Ovary (tissue), 9 donors: Measurements from ENCODE around the gene CRHR1. TPM values are rescaled to one million over a fixed set of nuclear protein-coding genes. Genes with fewer than 3 reads are reported as not detected.

ENCODE experiments used
- DNase-seq, 5 donors: peaks; one replicate each; pipeline ENCODE4 v3.0.0-alpha.2; 2019 to 2020
- H3K27ac ChIP-seq, 2 donors: fragments of 200-600 bp; one replicate each; pipeline versions ENCODE4 v1.5.1 to v1.8.0; 2019 to 2022
- H3K27me3 ChIP-seq: fragments of 200-600 bp; one replicate; pipeline ENCODE4 v1.8.0; 2022
- H3K36me3 ChIP-seq: fragments of 200-600 bp; sonication (generic); one replicate; pipeline ENCODE4 v1.5.1; 2019
- H3K4me1 ChIP-seq: one replicate; pipeline ENCODE4 v1.8.1; 2013; ENCODE audit warnings: mild to moderate bottlenecking, moderate library complexity; ENCODE audit not compliant: insufficient read depth
- H3K4me3 ChIP-seq: fragments of 200-600 bp; sonication (generic); one replicate; pipeline ENCODE4 v1.5.1; 2017
- H3K9me3 ChIP-seq, 2 donors: fragments of 200-600 bp in 1 of 2; sonication (generic) in 1 of 2; one replicate each; pipeline versions ENCODE4 v1.5.1 to v1.8.1; 2013 to 2019; ENCODE audit warnings: mild to moderate bottlenecking in 1 of 2, moderate library complexity in 1 of 2
- CTCF ChIP-seq, 3 donors: fragments of 450-650 bp in 2 of 3; fragments of 200-600 bp in 1 of 3; IDR thresholded peaks; one replicate each; pipeline versions ENCODE4 v1.5.1 to v1.8.0; 2016 to 2022; ENCODE audit warnings: antibody characterized with exemption in 3 of 3, mild to moderate bottlenecking in 1 of 3
- EP300 ChIP-seq: sonication (generic); formaldehyde crosslinking; IDR thresholded peaks from one replicate; pipeline ENCODE4 v1.6.1; 2017; ENCODE audit warnings: antibody characterized with exemption
- POLR2A ChIP-seq: fragments of 450-650 bp; IDR thresholded peaks from one replicate; pipeline ENCODE4 v1.6.1; 2017; ENCODE audit warnings: antibody characterized with exemption, mild to moderate bottlenecking, moderate library complexity
- WGBS, 3 donors: extraction: QIAGEN DNeasy Blood & Tissue Kit in 1 of 3; methylation state at CpG; one replicate each; pipeline versions ENCODE4 v1.1.5 to v1.1.7; 2013 to 2017; 5-methylcytosine and 5-hydroxymethylcytosine counted together
- intact Hi-C, 4 donors: fragments of 100-400 bp; cut with DNase I; formaldehyde crosslinking; loops; one replicate each; pipeline versions ENCODE4 v1.11.0 to v1.15.1; 2022 to 2023
- polyA plus RNA-seq, 2 donors: library from polyadenylated mRNA; stranded (reverse); fragments of 200-250 nt in 1 of 2; fragments of 350-450 nt in 1 of 2; fragmentation: Illumina TruSeq in 1 of 2; extraction: RNeasy Lipid Tissue Mini Kit (QIAGEN cat#74804) in 1 of 2; gene quantifications; one replicate each; pipeline ENCODE4 v1.2.3, GENCODE V29; 2013 to 2014
- total RNA-seq, 7 donors: library from RNA; depleted of rRNA in 2 of 7; stranded (reverse); fragments of >200 nt in 2 of 7; fragmentation: NEBNext Ultra II Directional in 3 of 7; extraction: Animal tissue kit (Norgen Biotek cat#: 25700) in 3 of 7; gene quantifications; one replicate each; pipeline versions ENCODE4 v1.1.0 to v1.2.4, GENCODE V29; 2016 to 2023
- donor health status: DM: no; HTN: no; CAD: no; lungs with moderate emphysema.
- donor health status: DM: no; HTN: no; CAD: no.
- donor health status: Bipolar disorder and iron deficiency.
- donor health status: DM: yes; HTN: yes; CAD: no.
- donor health status: DM: no; HTN: no; CAD: no.
- donor health status: DM: yes; HTN: yes; CAD: no.

CRHR1 gene
- total and polyA plus RNA-seq, 9 donors: 0.10 to 1.4 (median 0.33) TPM; not detected in 2

GRCh38 chr17:45814622-45815606 lies 30.8 kb downstream of the CRHR1 start:
- Histone ChIP-seq H3K27ac (no peak overlapping the region), H3K9me3 (no peaks in the 10 kb centered on the region), H3K36me3 (no peaks in the 10 kb centered on the region), H3K27me3 (no peaks in the 10 kb centered on the region), H3K4me3 (no peak overlapping the region), H3K4me1 (no peaks in the 10 kb centered on the region)
- DNase-seq: no peak
- intact Hi-C loops: no loop called here
- WGBS, 3 donors: 77 to 83% (median 81%) methylated on average over 17 of the region's 17 CpGs
- TF ChIP-seq EP300: no peak
- TF ChIP-seq CTCF (IDR thresholded peaks at IDR 0.05): no peak
- no peak for TF ChIP-seq POLR2A

GRCh38 chr17:45815752-45816151 lies 31.6 kb downstream of the CRHR1 start:
- no peaks in the 10 kb centered on the region for H3K27me3 ChIP-seq
- WGBS, 3 donors: 80 to 84% (median 82%) methylated on average over 6 of the region's 6 CpGs
- intact Hi-C loops: no loop called here
- H3K4me1 ChIP-seq: no peaks in the 10 kb centered on the region
- no peaks in the 10 kb centered on the region for H3K36me3 ChIP-seq
- H3K27ac ChIP-seq: no peak overlapping the region
- no peak for TF ChIP-seq CTCF (IDR thresholded peaks at IDR 0.05)
- TF ChIP-seq EP300: no peak
- TF ChIP-seq POLR2A: no peak
- DNase-seq: no peak
- H3K4me3 ChIP-seq: no peak overlapping the region
- no peaks in the 10 kb centered on the region for H3K9me3 ChIP-seq

GRCh38 chr17:45818041-45818440 lies 33.9 kb downstream of the CRHR1 start:
- no peak overlapping the region for H3K4me3 ChIP-seq
- H3K27me3 ChIP-seq: no peaks in the 10 kb centered on the region
- H3K36me3 ChIP-seq: no peaks in the 10 kb centered on the region
- H3K27ac ChIP-seq: no peak overlapping the region
- intact Hi-C loops: no loop called here
- WGBS, 3 donors: 65 to 72% (median 70%) methylated on average over 6 of the region's 6 CpGs
- H3K9me3 ChIP-seq: no peaks in the 10 kb centered on the region
- TF ChIP-seq POLR2A: no peak
- no peak for TF ChIP-seq CTCF (IDR thresholded peaks at IDR 0.05)
- no peak for TF ChIP-seq EP300
- H3K4me1 ChIP-seq: no peaks in the 10 kb centered on the region
- DNase-seq: no peak

GRCh38 chr17:45818699-45819098 lies 34.6 kb downstream of the CRHR1 start:
- WGBS, 3 donors: 16 to 27% (median 25%) methylated on average over 4 of the region's 4 CpGs
- DNase-seq: no peak
- no peaks in the 10 kb centered on the region for H3K9me3 ChIP-seq
- H3K27me3 ChIP-seq: no peaks in the 10 kb centered on the region
- H3K4me3 ChIP-seq: no peak overlapping the region
- H3K27ac ChIP-seq: no peak overlapping the region
- intact Hi-C loops: no loop called here
- H3K4me1 ChIP-seq: no peaks in the 10 kb centered on the region
- H3K36me3 ChIP-seq: no peaks in the 10 kb centered on the region
- TF ChIP-seq POLR2A (no peak), CTCF (IDR thresholded peaks at IDR 0.05) (no peak), EP300 (no peak)
